GM19240 (cell line): Measurements from ENCODE around the gene KLHL36.
"Not testable (repeated sequence)": the region's sequence is repeated elsewhere in the genome, so short reads cannot be mapped to it uniquely, and the experiment has no call there.

Experiments
- DNase-seq: peaks from one replicate; pipeline ENCODE4 v3.0.0; 2011; ENCODE audit warnings: low spot score; ENCODE audit not compliant: insufficient read length

Gene KLHL36

GRCh38 chr16:84690088-84690819, 41.9 kb downstream of the KLHL36 start:
- DNase-seq: no peak

GRCh38 chr16:84692451-84693214, 44.3 kb downstream of the KLHL36 start:
- no peak for DNase-seq

GRCh38 chr16:84693869-84694268, 45.6 kb downstream of the KLHL36 start:
- DNase-seq: not testable (repeated sequence)

DNA sequence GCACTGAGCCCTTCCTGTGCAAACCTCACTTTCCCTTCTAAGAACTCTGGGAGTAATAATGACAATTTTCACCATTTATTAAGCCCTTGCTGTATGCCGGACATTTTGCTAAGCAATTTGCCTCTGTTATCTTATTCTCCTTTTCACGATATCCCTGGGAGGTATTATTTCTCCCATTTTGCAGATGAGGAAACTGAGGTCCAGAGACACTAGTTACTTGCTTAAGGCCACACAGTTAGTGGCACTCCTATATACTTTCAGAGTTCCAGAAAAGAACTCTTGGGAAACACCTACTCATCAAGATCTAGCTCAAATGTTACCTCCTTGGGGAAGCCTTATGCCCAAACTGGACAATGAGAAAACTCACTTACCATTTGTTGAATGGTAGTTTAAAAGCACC, 46.7 kb downstream of the KLHL36 start:
- no peak for DNase-seq

GRCh38 chr16:84699147-84699711, 50.9 kb downstream of the KLHL36 start:
- no peak for DNase-seq

- peak; percentile 93 for DNase-seq
Observed at GRCh38 chr16:84699712-84700445, 51.6 kb downstream of the KLHL36 start, which contains the start of gene USP10. Gene USP10, plus strand, starts transcription at chr16:84700000. Its CDS starts 91 bp downstream, at chr16:84700091.

DNA sequence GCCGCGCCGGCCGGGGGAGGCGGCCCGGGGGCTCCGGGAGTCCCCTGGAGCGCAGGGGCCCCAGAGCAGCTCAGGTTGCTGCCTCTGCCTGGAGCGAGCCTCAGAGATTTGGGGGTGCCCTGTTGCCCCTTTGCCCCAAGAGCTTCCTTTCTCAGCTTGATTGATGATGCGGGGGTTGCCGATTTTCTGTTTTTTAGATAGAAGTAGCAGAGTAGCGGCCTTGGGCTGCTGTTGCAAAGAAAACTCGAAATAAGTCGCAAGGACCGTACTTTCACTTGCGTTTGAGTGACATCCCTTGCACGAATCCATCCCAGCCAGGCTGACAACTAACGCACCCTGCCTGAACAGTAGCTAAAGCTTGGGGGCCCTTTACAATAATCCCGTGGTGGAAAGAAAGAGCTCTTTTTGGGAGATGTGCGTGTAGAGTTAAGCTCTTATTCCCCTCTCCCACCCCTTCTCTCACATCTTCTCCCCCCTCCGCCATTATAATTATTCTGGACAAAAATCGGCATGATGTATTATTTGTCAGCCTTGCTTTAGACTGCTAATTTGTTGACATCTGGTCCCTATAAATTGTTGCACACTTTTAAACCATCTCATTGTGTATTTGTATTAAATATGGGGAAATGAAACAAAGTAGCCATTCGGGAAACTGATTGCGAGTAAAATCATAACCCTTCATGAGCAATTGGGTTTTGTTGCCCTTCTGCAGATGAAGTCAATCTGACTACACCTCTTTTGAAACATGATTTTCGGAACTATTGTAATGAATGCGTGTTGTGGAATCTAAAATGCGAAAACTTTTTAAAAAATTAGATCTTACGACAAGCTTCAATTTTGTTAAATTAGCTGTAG, 52.4 kb downstream of the KLHL36 start:
- DNase-seq: peak; percentile 35

DNA sequence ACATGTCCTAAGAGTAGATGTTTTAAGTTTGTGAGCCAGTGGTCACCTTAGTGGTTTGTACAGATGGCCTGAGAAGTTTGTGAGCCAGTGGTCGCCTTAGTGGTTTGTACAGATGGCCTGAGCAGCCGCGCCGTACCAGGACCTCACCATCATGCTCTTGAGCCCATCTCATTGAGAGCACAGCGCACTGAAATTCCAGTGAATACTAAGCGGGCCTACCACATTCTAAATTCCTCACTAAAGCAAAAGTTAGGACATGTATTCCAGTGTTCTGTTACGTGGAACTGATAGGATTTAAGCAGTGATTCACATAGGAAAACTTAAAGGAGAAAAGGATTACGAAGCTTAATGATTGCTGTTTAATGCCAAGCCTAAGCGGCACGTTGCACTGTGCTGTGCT, 55.4 kb downstream of the KLHL36 start:
- no peak for DNase-seq

DNA sequence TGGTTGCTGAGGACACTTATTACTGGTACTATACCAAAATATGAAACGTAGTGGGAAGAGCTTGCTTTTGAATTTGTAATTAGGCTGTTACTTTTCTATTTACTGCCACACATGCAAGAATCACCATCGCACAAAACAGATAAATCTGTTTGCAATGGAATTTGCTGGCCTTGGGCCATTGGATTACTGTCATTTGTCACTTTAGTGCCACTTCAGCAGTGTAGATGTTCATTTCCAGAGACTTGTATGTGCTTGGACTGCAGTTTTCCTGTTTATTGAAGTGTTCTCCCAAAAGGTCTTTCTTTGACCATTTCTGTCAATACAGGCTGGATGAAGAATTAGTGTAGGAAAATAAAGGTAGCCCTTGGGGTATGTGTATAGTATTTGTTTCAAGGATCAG, 55.9 kb downstream of the KLHL36 start:
- no peak for DNase-seq

DNA sequence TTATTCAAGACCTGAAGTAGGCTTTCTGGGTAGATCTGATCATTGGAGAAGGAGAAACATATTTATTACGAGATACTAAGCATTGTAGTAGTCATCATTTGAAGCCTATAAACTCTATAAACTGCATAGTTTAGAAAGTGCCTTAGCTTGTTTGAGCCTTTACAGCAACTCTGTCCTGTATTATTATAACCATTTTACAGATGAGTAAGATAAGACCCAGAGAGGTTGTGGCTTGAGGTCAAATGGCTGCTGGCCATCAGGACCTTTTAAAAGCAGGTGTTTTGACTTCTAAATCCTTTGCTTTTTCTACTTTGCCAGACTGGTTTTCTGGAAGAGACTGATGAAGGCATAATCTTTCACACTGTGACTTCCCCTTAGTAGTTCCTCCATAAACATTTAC, 58.5 kb downstream of the KLHL36 start:
- no peak for DNase-seq

GRCh38 chr16:84709609-84710008, 61.3 kb downstream of the KLHL36 start:
- DNase-seq: no peak

DNA sequence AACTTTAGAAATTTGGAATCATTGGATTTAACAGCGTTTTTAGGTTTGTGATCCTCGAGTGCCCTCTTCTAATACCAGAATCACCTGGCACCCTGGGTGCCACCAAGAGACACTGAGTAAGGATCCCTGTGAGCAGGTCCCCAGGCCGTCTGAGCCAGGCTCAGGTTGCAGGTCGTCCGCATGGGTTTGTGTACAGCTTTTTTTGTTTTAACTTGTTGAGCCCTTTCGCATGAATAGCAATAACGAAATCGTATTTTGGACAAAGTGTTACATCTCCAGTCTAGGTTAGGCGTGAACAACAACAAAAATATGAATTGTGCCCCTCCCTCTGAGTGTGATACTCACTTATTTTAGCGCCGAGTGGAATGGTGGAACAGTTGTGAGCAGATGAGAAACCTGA, 62.4 kb downstream of the KLHL36 start:
- DNase-seq: no peak
